SH-SY5Y (cell line): Measurements from ENCODE around the gene EID1.

Experiments
- GATA2 ChIP-seq: IDR thresholded peaks from 2 replicates; pipeline ENCODE4 v1.6.1; 2011; ENCODE audit warnings: mild to moderate bottlenecking, low read depth, low read length
- GATA3 ChIP-seq: IDR thresholded peaks from 2 replicates; pipeline ENCODE4 v1.6.1; 2011; ENCODE audit warnings: low read depth, mild to moderate bottlenecking, low read length, moderate library complexity

- TF ChIP-seq GATA2 (no peak), GATA3 (no peak)
These were observed 35.2 kb downstream of the EID1 start for GRCh38 chr15:48913141-48913540.
